22Rv1 (cell line): ENCODE results near the gene MSRB1.

Experiments used
- ZFX ChIP-seq: fragments of 450-650 bp; IDR thresholded peaks from 2 replicates; pipeline ENCODE4 v1.6.1; 2017; ENCODE audit warnings: antibody characterized with exemption, borderline replicate concordance
- TF ChIP-seq, protein P1 (sequence below): fragments of 450-650 bp; IDR thresholded peaks from 2 replicates; pipeline ENCODE4 v1.5.1; 2017; ENCODE audit warnings: mild to moderate bottlenecking

DNA sequence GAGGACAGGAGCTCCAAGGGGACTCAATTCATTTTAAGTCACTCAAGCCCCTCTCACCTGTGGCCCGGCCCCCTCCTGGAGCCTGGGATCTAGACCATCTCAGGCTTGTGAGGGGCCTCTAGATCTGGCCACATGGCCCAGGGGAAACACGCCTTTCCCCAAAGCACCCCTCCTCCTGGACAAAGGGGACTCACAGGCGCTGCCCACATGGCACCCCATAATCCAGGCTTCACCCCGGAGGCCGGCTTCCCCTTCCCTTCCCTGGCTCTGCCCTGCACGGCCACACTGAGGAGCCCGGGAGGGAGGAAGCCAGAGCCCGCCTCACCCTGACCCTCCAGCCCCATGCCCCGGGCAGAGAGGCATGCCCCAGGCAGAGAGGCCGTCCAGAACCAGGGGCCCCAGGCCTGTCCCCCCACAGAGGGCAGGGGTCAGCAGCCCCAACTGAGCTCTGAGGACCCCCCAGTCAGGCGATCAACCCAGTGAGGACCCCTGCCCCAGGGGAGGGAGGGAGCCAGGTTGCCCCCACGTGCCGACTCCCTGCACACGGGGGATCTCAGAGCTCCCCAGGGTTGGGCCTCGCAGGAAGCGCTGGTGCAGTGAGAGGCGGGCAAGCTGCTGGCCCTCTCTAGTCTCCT is 35.7 kb downstream of the MSRB1 start:
- TF ChIP-seq, protein P1, sequence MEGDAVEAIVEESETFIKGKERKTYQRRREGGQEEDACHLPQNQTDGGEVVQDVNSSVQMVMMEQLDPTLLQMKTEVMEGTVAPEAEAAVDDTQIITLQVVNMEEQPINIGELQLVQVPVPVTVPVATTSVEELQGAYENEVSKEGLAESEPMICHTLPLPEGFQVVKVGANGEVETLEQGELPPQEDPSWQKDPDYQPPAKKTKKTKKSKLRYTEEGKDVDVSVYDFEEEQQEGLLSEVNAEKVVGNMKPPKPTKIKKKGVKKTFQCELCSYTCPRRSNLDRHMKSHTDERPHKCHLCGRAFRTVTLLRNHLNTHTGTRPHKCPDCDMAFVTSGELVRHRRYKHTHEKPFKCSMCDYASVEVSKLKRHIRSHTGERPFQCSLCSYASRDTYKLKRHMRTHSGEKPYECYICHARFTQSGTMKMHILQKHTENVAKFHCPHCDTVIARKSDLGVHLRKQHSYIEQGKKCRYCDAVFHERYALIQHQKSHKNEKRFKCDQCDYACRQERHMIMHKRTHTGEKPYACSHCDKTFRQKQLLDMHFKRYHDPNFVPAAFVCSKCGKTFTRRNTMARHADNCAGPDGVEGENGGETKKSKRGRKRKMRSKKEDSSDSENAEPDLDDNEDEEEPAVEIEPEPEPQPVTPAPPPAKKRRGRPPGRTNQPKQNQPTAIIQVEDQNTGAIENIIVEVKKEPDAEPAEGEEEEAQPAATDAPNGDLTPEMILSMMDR: no peak
- no peak for TF ChIP-seq ZFX
